NCI-H226 (cell line): ENCODE data around the gene ABCG2.
"Not testable (repeated sequence)": the region's sequence is repeated elsewhere in the genome, so short reads cannot be mapped to it uniquely, and the experiment has no call there.

Experiments used
- DNase-seq: peaks from one replicate; pipeline ENCODE4 v3.0.0-alpha.2; 2015

Gene ABCG2

GRCh38 chr4:88109123-88109881, 49.1 kb downstream of the ABCG2 start:
- no peak for DNase-seq

GRCh38 chr4:88108747-88109122, 49.7 kb downstream of the ABCG2 start:
- DNase-seq: no peak

- not testable (repeated sequence) for DNase-seq
These were observed 50.4 kb downstream of the ABCG2 start for GRCh38 chr4:88108108-88108465.

GRCh38 chr4:88107406-88108107, 50.9 kb downstream of the ABCG2 start:
- no peak for DNase-seq

GRCh38 chr4:88106205-88106604, 52.2 kb downstream of the ABCG2 start:
- DNase-seq: peak; percentile 54

- DNase-seq: peak; percentile 73
These were observed 53.4 kb downstream of the ABCG2 start for GRCh38 chr4:88104902-88105610.

GRCh38 chr4:88102026-88102425, 56.4 kb downstream of the ABCG2 start:
- no peak for DNase-seq

GRCh38 chr4:88101165-88101564, 57.3 kb downstream of the ABCG2 start:
- DNase-seq: no peak

- no peak for DNase-seq
These were observed 59.3 kb downstream of the ABCG2 start for GRCh38 chr4:88098993-88099752.

- no peak for DNase-seq
These were observed 60.7 kb downstream of the ABCG2 start for GRCh38 chr4:88097781-88098180.

GRCh38 chr4:88097301-88097700, 61.1 kb downstream of the ABCG2 start:
- no peak for DNase-seq

- no peak for DNase-seq
These were observed 64.6 kb downstream of the ABCG2 start for GRCh38 chr4:88093874-88094273.

GRCh38 chr4:88091378-88091777, 67.1 kb downstream of the ABCG2 start:
- DNase-seq: no peak

GRCh38 chr4:88090898-88091297, 67.5 kb downstream of the ABCG2 start:
- no peak for DNase-seq

GRCh38 chr4:88087004-88087403, 71.4 kb downstream of the ABCG2 start:
- DNase-seq: no peak

GRCh38 chr4:88080626-88081025, 77.8 kb downstream of the ABCG2 start:
- DNase-seq: no peak

GRCh38 chr4:88078579-88078978, 79.9 kb downstream of the ABCG2 start:
- DNase-seq: no peak

GRCh38 chr4:88077911-88078524, 80.4 kb downstream of the ABCG2 start:
- DNase-seq: no peak

- DNase-seq: no peak
These were observed 83.1 kb downstream of the ABCG2 start for GRCh38 chr4:88075336-88075735.

GRCh38 chr4:88070031-88070430, 88.4 kb downstream of the ABCG2 start:
- DNase-seq: no peak

GRCh38 chr4:88064410-88064809, 94.0 kb downstream of the ABCG2 start:
- no peak for DNase-seq

- DNase-seq: no peak
These were observed 94.7 kb downstream of the ABCG2 start for GRCh38 chr4:88063634-88064296.
